Neuronal stem cell (in vitro differentiated cells): ENCODE data around the gene LRRC71. TPM values are rescaled to one million over a fixed set of nuclear protein-coding genes. Genes with fewer than 3 reads are reported as not detected.
A peak's percentile ranks its signal among the peaks of the same experiment; 100 is the strongest.

ENCODE experiments used
- DNase-seq: peaks from one replicate; pipeline ENCODE4 v3.0.0-alpha.2; 2013; ENCODE audit warnings: low spot score
- H2AFZ ChIP-seq: one replicate; pipeline ENCODE4 v1.6.1; 2013; ENCODE audit warnings: mild to moderate bottlenecking, low read length, inconsistent platforms
- H2AK5ac ChIP-seq: 2 replicates; pipeline ENCODE4 v1.6.1; 2013; ENCODE audit warnings: low read depth, mild to moderate bottlenecking, inconsistent platforms, low read length, moderate library complexity, mixed read lengths
- H2BK120ac ChIP-seq: 2 replicates; pipeline ENCODE4 v1.6.1; 2013; ENCODE audit warnings: low read depth, mild to moderate bottlenecking, inconsistent platforms, low read length, moderate library complexity, mixed read lengths
- H2BK12ac ChIP-seq: one replicate; pipeline ENCODE4 v1.6.1; 2013; ENCODE audit warnings: low read length, inconsistent platforms
- H2BK15ac ChIP-seq: 2 replicates; pipeline ENCODE4 v1.6.1; 2013; ENCODE audit warnings: mild to moderate bottlenecking, low read length, inconsistent platforms, mixed read lengths
- H2BK5ac ChIP-seq: one replicate; pipeline ENCODE4 v1.6.1; 2013; ENCODE audit warnings: inconsistent platforms, mild to moderate bottlenecking, low read length, moderate library complexity
- H3K14ac ChIP-seq: one replicate; pipeline ENCODE4 v1.6.1; 2013; ENCODE audit warnings: low read length, inconsistent platforms
- H3K18ac ChIP-seq: 2 replicates; pipeline ENCODE4 v1.6.1; 2013; ENCODE audit warnings: low read length, inconsistent platforms
- H3K23ac ChIP-seq: 2 replicates; pipeline ENCODE4 v1.6.1; 2013; ENCODE audit warnings: low read depth, mild to moderate bottlenecking, mixed read lengths, low read length, inconsistent platforms; ENCODE audit not compliant: poor library complexity
- H3K27ac ChIP-seq: replicated peaks from 3 replicates; pipeline ENCODE4 v1.5.1; 2013; ENCODE audit warnings: low read length, inconsistent platforms
- H3K27me3 ChIP-seq, 3 experiments: 2 replicates each; pipeline ENCODE4 v1.6.1; 2013; ENCODE audit warnings: low read length in 3 of 3, mild to moderate bottlenecking in 2 of 3, inconsistent platforms in 1 of 3, low read depth in 1 of 3, mixed read lengths in 1 of 3, moderate library complexity in 1 of 3; ENCODE audit not compliant: control insufficient read depth in 3 of 3, insufficient read depth in 3 of 3
- H3K36me3 ChIP-seq, 2 donors: replicated peaks in 1 of 2; 2 replicates each; pipeline ENCODE4 v1.6.1; 2013; ENCODE audit warnings: low read length in 2 of 2; ENCODE audit not compliant: control insufficient read depth in 2 of 2, insufficient read depth in 2 of 2
- H3K4ac ChIP-seq: 2 replicates; pipeline ENCODE4 v1.6.1; 2013; ENCODE audit warnings: inconsistent platforms, mild to moderate bottlenecking, low read length, moderate library complexity
- H3K4me1 ChIP-seq, 2 donors: 1 replicate in 1 of 2; 2 replicates in 1 of 2; pipeline ENCODE4 v1.6.1; 2013; ENCODE audit warnings: low read length in 2 of 2, low read depth in 1 of 2; ENCODE audit not compliant: control insufficient read depth in 2 of 2, insufficient read depth in 1 of 2
- H3K4me2 ChIP-seq: one replicate; pipeline ENCODE4 v1.6.1; 2013; ENCODE audit warnings: mild to moderate bottlenecking, low read length, inconsistent platforms; ENCODE audit not compliant: insufficient read depth, poor library complexity, severe bottlenecking
- H3K4me3 ChIP-seq, 2 donors: 2 replicates each; pipeline ENCODE4 v1.5.1; 2013; ENCODE audit warnings: low read length in 2 of 2, mild to moderate bottlenecking in 2 of 2, inconsistent platforms in 1 of 2, moderate library complexity in 1 of 2
- H3K79me1 ChIP-seq: one replicate; pipeline ENCODE4 v1.6.1; 2013; ENCODE audit warnings: low read depth, mild to moderate bottlenecking, inconsistent platforms, low read length, moderate library complexity
- H3K9ac ChIP-seq: one replicate; pipeline ENCODE4 v1.6.1; 2013; ENCODE audit warnings: mild to moderate bottlenecking, low read depth, low read length, inconsistent platforms; ENCODE audit not compliant: poor library complexity
- H3K9me3 ChIP-seq, 2 donors: replicated peaks in 1 of 2; 2 replicates each; pipeline versions ENCODE3 to v1.6.1; 2013; ENCODE audit warnings: low read length in 2 of 2, mild to moderate bottlenecking in 2 of 2, inconsistent platforms in 1 of 2, low read depth in 1 of 2, mixed read lengths in 1 of 2, moderate library complexity in 1 of 2; ENCODE audit not compliant: control insufficient read depth in 2 of 2, insufficient read depth in 1 of 2
- H4K8ac ChIP-seq: one replicate; pipeline ENCODE4 v1.6.1; 2013; ENCODE audit warnings: low read depth, mild to moderate bottlenecking, inconsistent platforms, low read length, moderate library complexity
- H4K91ac ChIP-seq: one replicate; pipeline ENCODE4 v1.6.1; 2013; ENCODE audit warnings: low read length, low read depth, mild to moderate bottlenecking, inconsistent platforms; ENCODE audit not compliant: poor library complexity
- WGBS, 2 donors: extraction: QIAGEN DNeasy Blood & Tissue Kit; methylation state at CpG; one replicate each; pipeline ENCODE4 v1.1.7; 2013; ENCODE audit warnings: missing lambda C conversion rate in 2 of 2, mixed read lengths in 1 of 2; ENCODE audit not compliant: insufficient read length in 2 of 2, insufficient replicate concordance in 1 of 2; ENCODE audit errors: extremely low coverage in 2 of 2; 5-methylcytosine and 5-hydroxymethylcytosine counted together
- polyA plus RNA-seq, 2 experiments: library from polyadenylated mRNA; stranded (reverse); fragments of 200-250 nt; gene quantifications; one replicate each; pipeline ENCODE4 v1.2.3, GENCODE V29; 2013

The LRRC71 gene
- polyA plus RNA-seq (2013, experiment 1 of 2) = 0.03 TPM
- 0.01 TPM for polyA plus RNA-seq (2013, experiment 2 of 2)

GRCh38 chr1:156920233-156921052, at the start of gene LRRC71:
Gene LRRC71, plus strand, starts transcription at chr1:156920632. Its CDS starts 172 bp downstream, at chr1:156920804.
- Histone ChIP-seq H2BK5ac (no peak within 1 kb of the TSS), H2AFZ (peak within 1 kb of the TSS; percentile 81), H3K79me1 (no peaks in the 10 kb centered on the region), H3K4me3 (peak within 1 kb of the TSS; percentile 22 to 53), H4K8ac (no peak within 1 kb of the TSS), H3K9ac (peak within 1 kb of the TSS; percentile 82), H3K23ac (peak within 1 kb of the TSS; percentile 49), H3K4me1 (peaks cover 1 to 5% of the 10 kb centered on the region in 2 donors), H3K9me3 (peaks cover 2 to 7% of the 10 kb centered on the region in 2 donors), H4K91ac (no peak within 1 kb of the TSS), H2BK12ac (no peak within 1 kb of the TSS), H3K4me2 (peak within 1 kb of the TSS; percentile 64), H3K36me3 (no peaks in the 10 kb centered on the region), H3K18ac (peak within 1 kb of the TSS; percentile 94), H2AK5ac (peak within 1 kb of the TSS; percentile 27), H2BK120ac (no peak within 1 kb of the TSS), H3K14ac (no peak within 1 kb of the TSS), H3K27ac (no peak within 1 kb of the TSS), H3K27me3 (peaks cover 38 to 63% (median 56%) of the 10 kb centered on the region in 3 experiments), H2BK15ac (peak within 1 kb of the TSS; percentile 97), H3K4ac (no peak within 1 kb of the TSS)
- WGBS, 2 donors = no CpG with 5 or more reads among the region's 71 CpGs
- DNase-seq = peak; percentile 87

- no peak overlapping the region for H2BK12ac ChIP-seq
- WGBS, 2 donors = no CpG with 5 or more reads among the region's 18 CpGs
- H3K4me3 ChIP-seq = no peak overlapping the region
- peaks cover 0 to 82% (median 8%) of the 10 kb centered on the region in 3 experiments for H3K27me3 ChIP-seq
- no peak overlapping the region for H2AK5ac ChIP-seq
- no peak overlapping the region for H2BK15ac ChIP-seq
- no peak overlapping the region for H3K14ac ChIP-seq
- no peak overlapping the region for H3K18ac ChIP-seq
- H3K9me3 ChIP-seq = no peaks in the 10 kb centered on the region
- no peak overlapping the region for H4K91ac ChIP-seq
- H4K8ac ChIP-seq = no peak overlapping the region
- H2AFZ ChIP-seq = no peak overlapping the region
- H3K79me1 ChIP-seq = no peaks in the 10 kb centered on the region
- H3K27ac ChIP-seq = no peak overlapping the region
- no peaks in the 10 kb centered on the region for H3K36me3 ChIP-seq
- H3K9ac ChIP-seq = no peak overlapping the region
- H3K4me1 ChIP-seq = peaks cover 3 to 5% of the 10 kb centered on the region in 2 donors
- no peak overlapping the region for H2BK120ac ChIP-seq
- no peak overlapping the region for H3K23ac ChIP-seq
- no peak overlapping the region for H3K4ac ChIP-seq
- no peak overlapping the region for H3K4me2 ChIP-seq
- H2BK5ac ChIP-seq = no peak overlapping the region
- DNase-seq = no peak
Measured at GRCh38 chr1:156873659-156874058, 46.8 kb upstream of the LRRC71 start.

GRCh38 chr1:156874142-156874541, 46.3 kb upstream of the LRRC71 start:
- H2BK5ac ChIP-seq = no peak overlapping the region
- H3K27me3 ChIP-seq = peaks cover 0 to 86% (median 9%) of the 10 kb centered on the region in 3 experiments
- WGBS, 2 donors = no CpG with 5 or more reads among the region's 5 CpGs

GRCh38 chr1:156874572-156875340, 45.7 kb upstream of the LRRC71 start:
- peak overlapping the region; percentile 20 for H3K18ac ChIP-seq
- H2BK12ac ChIP-seq = peak overlapping the region; percentile 14
- H3K27me3 ChIP-seq = peaks cover 0 to 85% (median 10%) of the 10 kb centered on the region in 3 experiments
- H3K9me3 ChIP-seq = no peaks in the 10 kb centered on the region
- H2AFZ ChIP-seq = no peak overlapping the region
- H4K8ac ChIP-seq = no peak overlapping the region
- H3K36me3 ChIP-seq = no peaks in the 10 kb centered on the region
- H2BK120ac ChIP-seq = no peak overlapping the region
- no peak overlapping the region for H3K23ac ChIP-seq
- H3K4me1 ChIP-seq = peaks cover 3 to 5% of the 10 kb centered on the region in 2 donors
- WGBS, 2 donors = no CpG with 5 or more reads among the region's 16 CpGs
- no peak for DNase-seq
- H2BK5ac ChIP-seq = no peak overlapping the region
- H4K91ac ChIP-seq = no peak overlapping the region
- no peak overlapping the region for H3K4me2 ChIP-seq
- H3K79me1 ChIP-seq = no peaks in the 10 kb centered on the region
- H3K27ac ChIP-seq = no peak overlapping the region
- no peak overlapping the region for H3K14ac ChIP-seq
- H2AK5ac ChIP-seq = no peak overlapping the region
- no peak overlapping the region for H3K4ac ChIP-seq
- H2BK15ac ChIP-seq = peak overlapping the region; percentile 20
- H3K9ac ChIP-seq = peak overlapping the region; percentile 70
- no peak overlapping the region for H3K4me3 ChIP-seq

More at GRCh38 chr1:156874142-156874541, 46.3 kb upstream of the LRRC71 start:
- Histone ChIP-seq H2BK12ac (no peak overlapping the region), H4K8ac (no peak overlapping the region), H3K23ac (no peak overlapping the region), H2BK120ac (no peak overlapping the region), H3K79me1 (no peaks in the 10 kb centered on the region), H4K91ac (no peak overlapping the region), H2AFZ (no peak overlapping the region), H3K4me2 (no peak overlapping the region), H2AK5ac (no peak overlapping the region), H3K9ac (no peak overlapping the region), H3K4me3 (no peak overlapping the region), H2BK15ac (no peak overlapping the region), H3K4me1 (peaks cover 3 to 5% of the 10 kb centered on the region in 2 donors), H3K36me3 (no peaks in the 10 kb centered on the region), H3K4ac (no peak overlapping the region), H3K27ac (no peak overlapping the region), H3K9me3 (no peaks in the 10 kb centered on the region), H3K18ac (peak overlapping the region; percentile 49), H3K14ac (peak overlapping the region; percentile 11)
- DNase-seq = no peak
